HepG2 (cell line): ENCODE results near the gene DIP2C. TPM values are rescaled to one million over a fixed set of nuclear protein-coding genes. Genes with fewer than 3 reads are reported as not detected.

Source experiments
- ATAC-seq: fragments of 200-7000 bp; cut with Tn5 transposase; 3 replicates; pipeline ENCODE4 v1.9.1; 2020; ENCODE audit warnings: mild to moderate bottlenecking, moderate library complexity
- BruUV-seq: library from RNA; stranded (reverse); fragments of 400-500 nt; replicated peaks from 2 replicates; lab custom pipeline; 2021; lab: Mats Ljungman, UMichigan
- CTCF ChIA-PET: fragments of 300-600 bp; formaldehyde crosslinking; extraction: SDS; loops from one replicate; lab custom pipeline; 2021; ENCODE audit warnings: low total read pairs, inconsistent platforms, low intra/inter-chr PET ratio; lab: Yijun Ruan, JAX
- POLR2A ChIA-PET: fragments of 350-600 bp; sonication (Branson Sonifier 250); formaldehyde crosslinking; loops from one replicate; lab custom pipeline; 2020; ENCODE audit warnings: antibody characterized with exemption, inconsistent platforms; lab: Yijun Ruan, JAX
- DNase-seq: peaks from one replicate; pipeline ENCODE4 v3.0.0-alpha.2; 2015; ENCODE audit warnings: low spot score
- FAIRE-seq: peaks from 3 replicates; lab custom pipeline; 2011; peaks lifted over from hg19 to GRCh38; lab: Jason Lieb, UNC
- H2AFZ ChIP-seq: one replicate; pipeline ENCODE4 v1.6.1; 2011; ENCODE audit warnings: low read length, inconsistent platforms
- H3K27ac ChIP-seq: fragments of 300-600 bp; 3 replicates; pipeline ENCODE4 v1.8.0; 2011; ENCODE audit warnings: mixed run types, mild to moderate bottlenecking, mixed read lengths, low read length, inconsistent platforms; ENCODE audit not compliant: insufficient read depth; ENCODE audit errors: extremely low read length
- H3K27me3 ChIP-seq, 2 experiments: fragments of 200-600 bp in 1 of 2; 2 replicates in 1 of 2; 3 replicates in 1 of 2; pipeline versions ENCODE4 v1.6.0 to v1.8.0; 2011; ENCODE audit warnings: low read length in 2 of 2, mild to moderate bottlenecking in 2 of 2, moderate library complexity in 2 of 2, inconsistent platforms in 1 of 2; ENCODE audit not compliant: insufficient read depth in 2 of 2, control insufficient read depth in 1 of 2
- H3K36me3 ChIP-seq, 2 experiments: fragments of 200-600 bp in 1 of 2; replicated peaks in 1 of 2; 2 replicates in 1 of 2; 3 replicates in 1 of 2; pipeline versions ENCODE4 v1.5.1 to v1.8.0; 2011; ENCODE audit warnings: low read length in 2 of 2, inconsistent platforms in 1 of 2; ENCODE audit not compliant: insufficient read depth in 2 of 2, control insufficient read depth in 1 of 2
- H3K4me1 ChIP-seq: 2 replicates; pipeline ENCODE4 v1.5.1; 2012; ENCODE audit warnings: low read length, inconsistent platforms; ENCODE audit not compliant: insufficient read depth
- H3K4me2 ChIP-seq: 2 replicates; pipeline ENCODE4 v1.6.0; 2011; ENCODE audit warnings: low read depth, low read length, inconsistent platforms
- H3K4me3 ChIP-seq, 3 experiments: fragments of 200-600 bp in 1 of 3; sonication (generic), shearing (Covaris generic) in 1 of 3; replicated peaks in 1 of 3; 2 replicates each; pipeline ENCODE4 v1.5.1; 2011 to 2016; ENCODE audit warnings: low read length in 3 of 3, inconsistent platforms in 2 of 3, low read depth in 2 of 3, mild to moderate bottlenecking in 2 of 3, control low read depth in 1 of 3, mixed read lengths in 1 of 3; ENCODE audit not compliant: insufficient read depth in 1 of 3
- H3K79me2 ChIP-seq: one replicate; pipeline ENCODE4 v1.6.1; 2011; ENCODE audit warnings: low read length, inconsistent platforms; ENCODE audit not compliant: insufficient read depth
- H3K9ac ChIP-seq: 2 replicates; pipeline ENCODE4 v1.6.0; 2011; ENCODE audit warnings: mild to moderate bottlenecking, low read depth, low read length, inconsistent platforms; ENCODE audit not compliant: insufficient read depth
- H3K9me3 ChIP-seq: 2 replicates; pipeline ENCODE4 v1.5.1; 2012; ENCODE audit warnings: mild to moderate bottlenecking, low read length
- H4K20me1 ChIP-seq: 2 replicates; pipeline ENCODE4 v1.6.0; 2011; ENCODE audit warnings: inconsistent platforms, mild to moderate bottlenecking, low read length, moderate library complexity; ENCODE audit not compliant: insufficient read depth
- NFATC3 ChIP-seq: sonication (generic); formaldehyde crosslinking; IDR thresholded peaks from 2 replicates; pipeline ENCODE4 v1.5.1; 2020; ENCODE audit warnings: mild to moderate bottlenecking, missing genetic modification reagents
- RFXAP ChIP-seq: sonication (generic); formaldehyde crosslinking; IDR thresholded peaks from 2 replicates; pipeline ENCODE4 v1.4.0; 2020; ENCODE audit warnings: missing genetic modification reagents, borderline replicate concordance
- ZFY ChIP-seq: sonication (generic); formaldehyde crosslinking; IDR thresholded peaks from 2 replicates; pipeline ENCODE4 v1.4.0; 2020; ENCODE audit warnings: missing genetic modification reagents
- ZNF382 ChIP-seq: sonication (generic); formaldehyde crosslinking; IDR thresholded peaks from 2 replicates; pipeline ENCODE4 v1.5.0; 2020; ENCODE audit warnings: missing genetic modification reagents, mild to moderate bottlenecking, borderline replicate concordance
- ZNF496 ChIP-seq: sonication (generic); formaldehyde crosslinking; IDR thresholded peaks from 2 replicates; pipeline ENCODE4 v1.8.1; 2023; ENCODE audit warnings: mild to moderate bottlenecking, moderate library complexity, missing genetic modification reagents; ENCODE audit not compliant: insufficient replicate concordance
- WGBS: methylation state at CpG from one replicate; pipeline ENCODE4 v1.1.6; 2017; ENCODE audit warnings: low lambda C conversion rate; 5-methylcytosine and 5-hydroxymethylcytosine counted together
- in situ Hi-C: cut with HindIII; loops from 2 replicates; pipeline ENCODE4 v1.10.0; 2017; ENCODE audit warnings: low pct_unique_long_range_greater_than_20kb; ENCODE audit not compliant: extremely low pct_ligation_motif_present
- intact Hi-C: fragments of 100-400 bp; cut with micrococcal nuclease; formaldehyde crosslinking; loops from one replicate; pipeline ENCODE4 v1.10.0; 2022; ENCODE audit not compliant: unreplicated experiment
- polyA plus RNA-seq, 8 experiments: library from polyadenylated mRNA; depleted of rRNA in 3 of 8; stranded (reverse) in 7 of 8; unstranded in 1 of 8; fragments of >200 nt; fragmentation: Illumina TruSeq in 4 of 8; extraction: Trizol in 4 of 8; gene quantifications; 2 replicates each; pipeline versions ENCODE4 v1.2.1 to v1.2.3, GENCODE V29; 2011 to 2016; ENCODE audit warnings: low read depth in 4 of 8, missing spikeins in 1 of 8, mixed read lengths in 1 of 8; ENCODE audit not compliant: insufficient read depth in 1 of 8
- total RNA-seq, 5 experiments: library from RNA; depleted of rRNA; stranded (reverse); fragments of >200 nt; fragmentation: Illumina TruSeq; extraction: Trizol; gene quantifications; 2 replicates each; pipeline ENCODE4 v1.2.3, GENCODE V29; 2016; ENCODE audit warnings: low read depth in 1 of 5
- TF ChIP-seq, protein P1 (sequence below): sonication (generic); formaldehyde crosslinking; IDR thresholded peaks from 2 replicates; pipeline ENCODE4 v1.4.0; 2020; ENCODE audit warnings: missing genetic modification reagents
- TF ChIP-seq, protein P2 (sequence below): sonication (generic); formaldehyde crosslinking; IDR thresholded peaks from 2 replicates; pipeline ENCODE4 v1.4.0; 2020; ENCODE audit warnings: missing genetic modification reagents

The DIP2C gene
- total and polyA plus RNA-seq, 2 of the 13 experiments (the other 11 are each of a cell fraction or from before 2014, with no cell fraction given), result 2.2 to 2.7 TPM

DNA sequence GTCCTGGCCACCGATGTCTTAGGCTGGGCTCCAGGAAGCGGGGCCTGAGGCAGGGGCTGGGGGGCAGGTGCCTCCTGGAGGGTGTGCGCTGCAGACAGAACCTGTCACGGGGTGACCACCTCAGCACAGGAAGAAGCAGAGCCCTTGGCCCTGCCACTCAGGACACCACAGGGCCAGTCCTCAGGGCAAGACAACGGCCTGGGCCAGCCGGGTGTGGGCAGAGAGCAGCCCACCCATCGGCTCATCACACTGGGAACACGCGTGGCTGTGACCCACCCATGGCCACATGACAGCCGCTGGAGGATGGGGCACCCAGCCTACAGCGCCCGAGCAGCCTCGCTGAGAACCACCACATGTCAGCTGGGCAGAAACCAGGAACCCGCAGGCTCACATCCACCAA is 5.9 kb upstream of the DIP2C start (continued):
- TF ChIP-seq, protein P1, sequence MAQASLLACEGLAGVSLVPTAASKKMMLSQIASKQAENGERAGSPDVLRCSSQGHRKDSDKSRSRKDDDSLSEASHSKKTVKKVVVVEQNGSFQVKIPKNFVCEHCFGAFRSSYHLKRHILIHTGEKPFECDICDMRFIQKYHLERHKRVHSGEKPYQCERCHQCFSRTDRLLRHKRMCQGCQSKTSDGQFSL (CRISPR knock-in tag), result no peak
- no peak for TF ChIP-seq ZFY (CRISPR knock-in tag)
- no peak for TF ChIP-seq ZNF382 (CRISPR knock-in tag)
- TF ChIP-seq NFATC3 (CRISPR knock-in tag), result no peak

DNA sequence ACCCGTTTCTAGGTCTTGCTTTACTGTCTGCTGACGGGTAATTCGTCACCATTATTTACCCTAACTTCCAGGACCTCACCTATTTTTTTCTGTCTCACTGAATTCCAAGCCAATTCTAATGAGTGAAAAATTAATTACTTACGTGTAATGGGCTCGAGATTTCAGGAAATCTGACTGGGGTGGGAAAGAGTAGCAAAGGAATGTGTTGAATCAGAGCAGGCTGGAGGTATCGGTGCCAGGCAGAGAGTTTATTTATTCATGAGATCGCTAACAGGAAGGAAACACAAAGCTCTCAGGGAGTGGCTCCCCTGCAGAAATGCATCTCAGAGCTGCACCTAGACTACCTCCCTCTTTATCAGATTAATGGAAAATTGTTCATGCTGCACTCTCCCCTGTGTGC is 4.0 kb upstream of the DIP2C start:
- POLR2A ChIA-PET, result no interaction called here
- Histone ChIP-seq H2AFZ (no peak overlapping the region), H3K36me3 (no peaks in the 10 kb centered on the region), H3K27me3 (peaks cover 8 to 49% of the 10 kb centered on the region in 2 experiments), H3K4me3 (no peak overlapping the region), H3K9me3 (no peaks in the 10 kb centered on the region), H3K79me2 (no peaks in the 10 kb centered on the region), H3K9ac (no peak overlapping the region), H3K4me1 (peaks cover 21% of the 10 kb centered on the region), H4K20me1 (no peaks in the 10 kb centered on the region), H3K27ac (no peak overlapping the region), H3K4me2 (peak overlapping the region; percentile 24; the same call in 1 of the 2 replicates)
- DNase-seq (no peak), FAIRE-seq (no peak), ATAC-seq (no peak)
- no TSS peak for BruUV-seq
- in situ Hi-C loops (no loop called here), intact Hi-C loops (no loop called here)
- WGBS, result 1% methylated on average over 7 of the region's 7 CpGs
- CTCF ChIA-PET, result no interaction called here
- TF ChIP-seq ZNF496 (CRISPR knock-in tag), result no peak
- TF ChIP-seq, protein P2, sequence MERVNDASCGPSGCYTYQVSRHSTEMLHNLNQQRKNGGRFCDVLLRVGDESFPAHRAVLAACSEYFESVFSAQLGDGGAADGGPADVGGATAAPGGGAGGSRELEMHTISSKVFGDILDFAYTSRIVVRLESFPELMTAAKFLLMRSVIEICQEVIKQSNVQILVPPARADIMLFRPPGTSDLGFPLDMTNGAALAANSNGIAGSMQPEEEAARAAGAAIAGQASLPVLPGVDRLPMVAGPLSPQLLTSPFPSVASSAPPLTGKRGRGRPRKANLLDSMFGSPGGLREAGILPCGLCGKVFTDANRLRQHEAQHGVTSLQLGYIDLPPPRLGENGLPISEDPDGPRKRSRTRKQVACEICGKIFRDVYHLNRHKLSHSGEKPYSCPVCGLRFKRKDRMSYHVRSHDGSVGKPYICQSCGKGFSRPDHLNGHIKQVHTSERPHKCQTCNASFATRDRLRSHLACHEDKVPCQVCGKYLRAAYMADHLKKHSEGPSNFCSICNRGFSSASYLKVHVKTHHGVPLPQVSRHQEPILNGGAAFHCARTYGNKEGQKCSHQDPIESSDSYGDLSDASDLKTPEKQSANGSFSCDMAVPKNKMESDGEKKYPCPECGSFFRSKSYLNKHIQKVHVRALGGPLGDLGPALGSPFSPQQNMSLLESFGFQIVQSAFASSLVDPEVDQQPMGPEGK (CRISPR knock-in tag), result no peak
- no peak for TF ChIP-seq RFXAP (CRISPR knock-in tag)
